ENCODE measurements around the gene THOC2. TPM values are rescaled to one million over a fixed set of nuclear protein-coding genes. Genes with fewer than 3 reads are reported as not detected.
"Not testable (repeated sequence)": the region's sequence is repeated elsewhere in the genome, so short reads cannot be mapped to it uniquely, and the experiment has no call there.

The THOC2 gene
- polyA plus RNA-seq, 3 donors = 113 to 143 (median 133) TPM

GRCh38 chrX:123742440-123742839, 9.6 kb upstream of the THOC2 start:
- no peak for DNase-seq (ENCODE audit: extremely low read depth in 1 of 11, low read depth in 9 of 11, low spot score in 4 of 11)

GRCh38 chrX:123740536-123740935, 7.7 kb upstream of the THOC2 start:
- no peak for DNase-seq (ENCODE audit: extremely low read depth in 1 of 11, low read depth in 9 of 11, low spot score in 4 of 11)

GRCh38 chrX:123740006-123740405, 7.2 kb upstream of the THOC2 start:
- DNase-seq (ENCODE audit: extremely low read depth in 1 of 11, low read depth in 9 of 11, low spot score in 4 of 11) = no peak

- no peak for DNase-seq (ENCODE audit: extremely low read depth in 1 of 11, low read depth in 9 of 11, low spot score in 4 of 11)
Observed at GRCh38 chrX:123739474-123739873, 6.6 kb upstream of the THOC2 start.

- DNase-seq (ENCODE audit: extremely low read depth in 1 of 11, low read depth in 9 of 11, low spot score in 4 of 11) = no peak
Observed at GRCh38 chrX:123738378-123738940, 5.6 kb upstream of the THOC2 start.

GRCh38 chrX:123736333-123736921, 3.6 kb upstream of the THOC2 start:
- DNase-seq (ENCODE audit: extremely low read depth in 1 of 11, low read depth in 9 of 11, low spot score in 4 of 11) = no peak

- DNase-seq (ENCODE audit: extremely low read depth in 1 of 11, low read depth in 9 of 11, low spot score in 4 of 11) = not testable (repeated sequence)
Observed at GRCh38 chrX:123735137-123735536, 2.3 kb upstream of the THOC2 start.

- not testable (repeated sequence) for DNase-seq (ENCODE audit: extremely low read depth in 1 of 11, low read depth in 9 of 11, low spot score in 4 of 11)
Observed at GRCh38 chrX:123734079-123734478, 1.2 kb upstream of the THOC2 start.

GRCh38 chrX:123731987-123732669, 724 bp downstream of the THOC2 start:
- DNase-seq (ENCODE audit: extremely low read depth in 1 of 11, low read depth in 9 of 11, low spot score in 4 of 11) = peak in 3 of 11 donors; percentile 5 to 10 (median 7)

- DNase-seq (ENCODE audit: extremely low read depth in 1 of 11, low read depth in 9 of 11, low spot score in 4 of 11) = peak in 3 of 11 donors; percentile 6 to 15 (median 9)
Observed at GRCh38 chrX:123731258-123731986, 1.4 kb downstream of the THOC2 start.

- no peak for DNase-seq (ENCODE audit: extremely low read depth in 1 of 11, low read depth in 9 of 11, low spot score in 4 of 11)
Observed at GRCh38 chrX:123728554-123728953, 4.3 kb downstream of the THOC2 start.

GRCh38 chrX:123728016-123728415, 4.8 kb downstream of the THOC2 start:
- DNase-seq (ENCODE audit: extremely low read depth in 1 of 11, low read depth in 9 of 11, low spot score in 4 of 11) = no peak

- DNase-seq (ENCODE audit: extremely low read depth in 1 of 11, low read depth in 9 of 11, low spot score in 4 of 11) = not testable (repeated sequence)
Observed at GRCh38 chrX:123722193-123722592, 10.7 kb downstream of the THOC2 start.

GRCh38 chrX:123720486-123720885, 12.4 kb downstream of the THOC2 start:
- no peak for DNase-seq (ENCODE audit: extremely low read depth in 1 of 11, low read depth in 9 of 11, low spot score in 4 of 11)

GRCh38 chrX:123713841-123714240, 19.0 kb downstream of the THOC2 start:
- no peak for DNase-seq (ENCODE audit: extremely low read depth in 1 of 11, low read depth in 9 of 11, low spot score in 4 of 11)

- DNase-seq (ENCODE audit: extremely low read depth in 1 of 11, low read depth in 9 of 11, low spot score in 4 of 11) = no peak
Observed at GRCh38 chrX:123713434-123713833, 19.4 kb downstream of the THOC2 start.

- not testable (repeated sequence) for DNase-seq (ENCODE audit: extremely low read depth in 1 of 11, low read depth in 9 of 11, low spot score in 4 of 11)
Observed at GRCh38 chrX:123711201-123711600, 21.7 kb downstream of the THOC2 start.

GRCh38 chrX:123704781-123705180, 28.1 kb downstream of the THOC2 start:
- DNase-seq (ENCODE audit: extremely low read depth in 1 of 11, low read depth in 9 of 11, low spot score in 4 of 11) = no peak

- no peak for DNase-seq (ENCODE audit: extremely low read depth in 1 of 11, low read depth in 9 of 11, low spot score in 4 of 11)
Observed at GRCh38 chrX:123698979-123699520, 33.8 kb downstream of the THOC2 start.

GRCh38 chrX:123696334-123696733, 36.5 kb downstream of the THOC2 start:
- DNase-seq (ENCODE audit: extremely low read depth in 1 of 11, low read depth in 9 of 11, low spot score in 4 of 11) = no peak
